ENCODE data around the gene BACH1.
"Not testable (repeated sequence)": the region's sequence is repeated elsewhere in the genome, so short reads cannot be mapped to it uniquely, and the experiment has no call there.

The BACH1 gene

DNA sequence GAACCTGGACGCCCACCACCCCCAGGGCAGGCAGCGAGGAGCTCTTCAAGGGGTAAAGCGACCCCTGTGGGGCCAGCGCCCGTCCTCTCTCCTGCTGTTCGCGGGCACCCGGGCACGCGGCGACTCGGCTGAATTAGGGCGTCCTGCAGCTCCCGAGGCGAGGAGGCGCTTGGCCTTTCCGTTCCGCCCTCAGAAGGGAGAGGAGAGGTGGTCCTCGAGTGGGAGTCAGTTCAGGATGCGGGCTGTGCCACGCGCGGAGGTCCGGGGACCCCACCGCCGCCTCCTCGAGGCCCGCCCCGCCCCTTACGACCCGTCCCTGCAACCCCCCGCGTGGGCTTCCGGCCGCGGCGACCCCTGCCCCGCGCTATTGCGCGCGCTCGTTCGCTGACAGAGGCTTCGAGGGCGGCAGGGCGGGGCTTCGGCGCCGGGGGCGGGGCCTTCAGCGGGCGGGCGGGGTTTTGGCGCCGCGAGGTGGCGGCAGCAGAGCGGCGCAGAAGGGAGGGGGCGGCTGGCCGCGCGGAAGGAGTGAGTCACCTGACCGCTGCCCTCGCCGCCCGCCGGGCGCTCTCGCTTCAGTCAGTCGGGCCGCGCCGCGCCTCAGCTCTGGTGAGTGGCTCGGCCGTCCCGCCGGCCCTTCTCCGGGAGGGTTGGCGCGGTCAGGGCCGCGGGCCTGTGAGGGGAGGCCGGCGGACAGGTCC lies at the start of gene BACH1:
Gene BACH1 (plus strand): TSS at position 575 of the 698 bp plus-strand sequence. CDS start 22,359 bp downstream, outside the sequence.
- DNase-seq (ENCODE audit: low read depth), result peak; percentile 80

DNA sequence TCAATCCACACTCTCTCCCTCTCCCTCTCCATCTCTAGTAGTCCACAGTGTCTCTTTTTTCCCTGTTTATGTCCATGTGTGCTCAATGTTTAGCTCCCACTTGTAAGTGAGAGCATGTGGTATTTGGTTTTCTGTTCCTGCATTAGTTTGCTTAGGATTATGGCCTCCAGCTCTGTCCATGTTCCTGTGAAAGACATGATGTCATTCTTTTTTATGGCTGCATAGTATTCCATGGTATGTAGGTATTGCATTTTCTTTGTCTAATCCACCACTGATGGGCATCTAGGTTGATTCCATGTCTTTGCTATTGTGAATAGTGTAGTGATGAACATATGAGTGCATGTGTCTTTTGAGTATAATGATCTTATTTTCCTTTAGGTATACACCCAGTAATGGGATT lies 49.4 kb upstream of the BACH1 start:
- DNase-seq (ENCODE audit: low read depth), result not testable (repeated sequence)

DNA sequence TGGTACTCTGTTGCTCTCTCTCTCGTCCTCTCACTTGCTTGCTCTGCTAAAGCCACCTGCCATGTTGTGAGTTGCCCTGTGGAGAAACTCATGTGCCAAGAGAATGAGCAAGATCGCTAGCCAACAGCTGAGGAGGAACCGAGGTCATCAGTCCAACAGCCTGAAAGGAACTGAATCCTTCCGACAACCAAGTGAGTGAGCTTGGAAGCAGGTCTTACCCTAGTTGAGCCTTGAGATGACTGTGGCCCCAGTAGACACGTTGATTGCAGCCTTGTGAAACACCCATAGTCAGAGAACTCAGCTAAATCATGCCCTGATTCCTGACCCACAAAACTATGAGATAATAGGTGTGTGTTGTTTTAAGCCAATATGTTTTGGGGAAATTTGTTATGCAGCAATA lies 48.1 kb upstream of the BACH1 start:
- DNase-seq (ENCODE audit: low read depth), result no peak

DNA sequence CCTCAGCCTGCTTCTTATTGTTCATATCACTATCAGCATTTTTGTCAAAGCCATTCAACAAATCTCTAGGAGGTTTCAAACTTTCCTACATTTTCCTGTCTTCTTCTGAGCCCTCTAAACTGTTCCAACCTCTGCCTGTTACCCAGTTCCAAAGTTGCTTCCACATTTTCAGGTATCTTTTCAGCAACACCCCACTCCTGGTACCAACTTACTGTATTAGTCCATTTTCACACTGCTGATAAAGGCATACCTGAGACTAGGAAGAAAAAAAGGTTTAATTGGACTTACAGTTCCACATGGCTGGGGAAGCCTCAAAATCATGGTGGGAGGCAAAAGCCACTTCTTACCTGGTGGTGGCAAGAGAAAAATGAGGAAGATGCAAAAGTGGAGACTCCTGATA lies 44.9 kb upstream of the BACH1 start:
- not testable (repeated sequence) for DNase-seq (ENCODE audit: low read depth)

DNA sequence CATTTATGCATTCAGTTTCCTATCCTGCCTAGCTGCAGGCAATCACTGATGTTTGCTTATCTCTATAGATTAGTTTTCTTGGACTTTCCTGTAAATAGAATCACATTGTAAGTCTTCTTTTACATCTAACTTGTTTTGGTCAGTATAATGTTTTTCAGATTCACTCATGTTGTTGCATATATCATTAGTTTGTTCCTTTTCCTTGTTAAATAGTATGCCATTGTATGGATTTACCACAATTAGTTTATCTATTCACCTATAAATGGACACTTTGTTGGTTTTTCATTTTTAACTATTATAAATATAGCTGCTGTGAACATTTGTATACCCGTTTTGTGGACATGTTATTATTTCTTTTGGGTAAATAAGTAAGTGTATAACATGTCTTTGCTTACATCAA lies 44.2 kb upstream of the BACH1 start:
- no peak for DNase-seq (ENCODE audit: low read depth)

GRCh38 chr21:29256126-29256910 lies 42.4 kb upstream of the BACH1 start:
- DNase-seq (ENCODE audit: low read depth), result no peak

- DNase-seq (ENCODE audit: low read depth), result no peak
Observed at GRCh38 chr21:29257701-29258100, 41.0 kb upstream of the BACH1 start.

- no peak for DNase-seq (ENCODE audit: low read depth)
Observed at GRCh38 chr21:29258626-29259338, 39.9 kb upstream of the BACH1 start.

- no peak for DNase-seq (ENCODE audit: low read depth)
Observed at GRCh38 chr21:29260461-29260860, 38.3 kb upstream of the BACH1 start.

DNA sequence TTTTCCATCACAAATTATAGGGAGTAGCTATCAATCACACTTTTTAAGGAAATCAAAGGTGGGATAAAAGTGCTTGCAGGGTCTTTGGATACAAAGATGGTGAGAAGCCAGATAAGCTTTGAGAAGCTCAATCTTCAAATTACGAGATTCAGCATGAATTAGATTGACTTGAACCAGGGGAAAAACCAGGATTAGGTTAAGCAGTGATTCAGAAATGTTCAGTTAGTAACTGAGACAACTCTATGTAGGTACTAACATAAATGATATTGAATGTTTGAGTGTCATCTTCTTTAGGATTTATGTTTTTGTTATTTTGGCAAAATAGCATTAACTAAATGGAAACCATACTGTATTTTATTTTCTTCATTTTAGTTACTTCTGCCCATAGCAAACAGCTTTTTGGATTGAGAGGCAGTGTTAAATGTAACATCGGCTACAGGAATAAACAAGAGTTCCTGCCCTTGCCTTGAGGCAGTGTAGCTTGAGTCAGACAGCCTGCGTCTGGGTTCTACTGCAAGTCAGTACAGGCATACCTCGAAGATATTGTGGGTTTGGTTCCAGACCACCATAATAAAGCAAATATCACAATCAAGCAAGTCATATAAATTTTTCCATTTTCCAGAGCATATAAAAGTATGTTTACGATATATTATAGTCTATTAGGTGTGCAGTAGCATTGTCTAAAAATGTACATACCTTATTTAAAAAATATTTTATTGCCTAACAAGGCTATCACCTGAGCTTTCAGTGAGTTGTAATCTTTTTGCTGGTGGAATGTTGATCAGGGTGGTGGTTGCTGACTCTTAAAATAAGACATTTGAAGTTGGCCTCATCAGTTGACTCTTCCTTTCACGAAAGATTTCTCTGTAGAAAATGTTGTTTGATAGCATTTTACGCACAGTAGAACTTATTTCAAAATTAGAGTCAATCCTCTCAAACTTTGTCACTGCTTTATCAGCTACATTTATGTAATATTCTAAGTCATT lies 36.9 kb upstream of the BACH1 start:
- no peak for DNase-seq (ENCODE audit: low read depth)

- DNase-seq (ENCODE audit: low read depth), result no peak
Observed at GRCh38 chr21:29264721-29265120, 34.0 kb upstream of the BACH1 start.

- DNase-seq (ENCODE audit: low read depth), result no peak
Observed at GRCh38 chr21:29265690-29266479, 32.8 kb upstream of the BACH1 start.

DNA sequence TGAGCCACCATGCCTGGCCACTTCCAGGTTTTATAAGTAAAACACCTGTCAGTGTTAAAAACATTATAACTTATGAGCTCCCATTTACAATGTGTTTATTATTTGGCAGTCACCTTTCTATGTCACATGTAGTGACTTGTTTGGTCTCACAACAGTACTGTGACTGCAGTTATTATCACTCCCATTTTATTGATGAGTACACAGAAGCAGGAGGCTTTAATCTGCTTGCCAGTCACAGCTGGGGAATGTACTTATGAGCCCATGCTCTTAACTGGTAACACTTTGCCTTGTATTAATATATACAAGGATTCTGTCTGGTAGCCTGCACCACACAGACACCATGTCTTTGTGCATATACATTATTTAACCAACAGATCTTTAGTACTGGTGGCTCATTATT lies 31.1 kb upstream of the BACH1 start:
- no peak for DNase-seq (ENCODE audit: low read depth)

- no peak for DNase-seq (ENCODE audit: low read depth)
Observed at GRCh38 chr21:29271927-29272333, 26.8 kb upstream of the BACH1 start.

DNA sequence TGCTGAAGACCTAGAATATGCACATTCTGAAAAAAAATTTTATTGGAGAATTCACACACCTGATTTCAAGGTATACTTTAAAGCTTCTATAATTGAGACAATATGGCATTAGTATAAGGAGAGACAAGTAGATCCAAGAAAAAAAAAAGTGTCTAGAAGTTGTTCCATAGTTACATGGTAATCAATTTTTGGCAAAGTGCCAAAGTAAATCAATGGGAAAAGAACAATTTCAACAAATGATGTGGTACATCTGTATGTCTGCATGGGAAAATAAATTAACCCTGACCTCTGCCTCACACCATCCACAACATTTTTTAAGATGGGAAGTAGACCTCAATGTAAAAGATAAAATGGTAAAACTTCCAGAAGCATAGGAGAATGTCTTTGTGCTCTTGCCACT lies 21.3 kb upstream of the BACH1 start:
- DNase-seq (ENCODE audit: low read depth), result no peak

GRCh38 chr21:29279558-29279957 lies 19.2 kb upstream of the BACH1 start:
- DNase-seq (ENCODE audit: low read depth), result no peak

DNA sequence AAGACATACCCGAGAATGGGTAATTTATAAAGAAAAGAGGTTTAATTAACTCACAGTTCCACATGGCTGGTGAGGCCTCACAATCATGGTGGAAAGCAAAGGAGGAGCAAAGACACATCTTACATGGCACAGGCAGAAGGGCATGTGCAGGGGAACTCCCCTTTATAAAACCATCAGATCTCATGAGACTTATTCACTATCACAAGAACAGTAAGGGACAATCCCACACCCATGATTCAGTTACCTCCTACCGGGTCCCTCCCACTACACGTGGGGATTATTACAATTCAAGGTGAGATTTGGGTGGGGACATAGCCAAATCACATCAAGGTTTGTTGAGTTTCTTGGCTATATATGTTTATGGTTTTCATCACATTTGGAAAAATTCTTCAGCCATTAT lies 16.9 kb upstream of the BACH1 start:
- not testable (repeated sequence) for DNase-seq (ENCODE audit: low read depth)

- DNase-seq (ENCODE audit: low read depth), result no peak
Observed at GRCh38 chr21:29287383-29287782, 11.3 kb upstream of the BACH1 start.

- DNase-seq (ENCODE audit: low read depth), result no peak
Observed at GRCh38 chr21:29288239-29288638, 10.5 kb upstream of the BACH1 start.

- DNase-seq (ENCODE audit: low read depth), result no peak
Observed at GRCh38 chr21:29289317-29289716, 9.4 kb upstream of the BACH1 start.

DNA sequence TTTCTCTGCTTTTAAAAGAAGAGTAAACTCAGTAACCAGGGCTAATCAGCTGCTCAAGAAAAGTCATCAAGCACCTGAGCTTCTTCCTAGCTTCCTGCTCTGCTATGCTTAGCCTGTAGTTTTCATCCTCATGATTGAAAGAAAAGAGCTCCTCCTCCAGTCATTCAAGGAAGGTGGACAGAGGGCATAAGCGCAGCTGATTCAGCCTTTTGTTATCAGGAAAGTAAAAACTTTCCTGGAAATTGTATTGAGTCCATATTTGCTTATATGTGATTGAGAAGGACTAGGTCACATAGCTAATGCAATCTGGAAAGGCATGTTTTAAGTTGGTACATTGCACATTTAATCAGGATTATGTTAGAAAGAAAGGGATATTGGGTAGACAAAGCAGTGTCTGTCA lies 8.5 kb upstream of the BACH1 start:
- no peak for DNase-seq (ENCODE audit: low read depth)

Data from stimulated activated CD8-positive, alpha-beta memory T cell treated with anti-CD3 and anti-CD28 coated beads, Interleukin-7, amount 100 ng/mL, for 24 hours (primary cell).